GM21737 (cell line): ENCODE measurements around the gene PRSS33.

ENCODE experiments used
- ATAC-seq: cut with Tn5 transposase; IDR thresholded peaks from one replicate; pipeline ENCODE4 v1.9.1; 2021; ENCODE audit warnings: mild to moderate bottlenecking, moderate library complexity; ENCODE audit not compliant: unreplicated experiment

PRSS33 gene

GRCh38 chr16:2787406-2787805, at the start of gene PRSS33:
TSS of gene PRSS33 (minus strand) at chr16:2787560. CDS start at chr16:2786547, 1,013 bp downstream.
- no peak for ATAC-seq

- ATAC-seq, result no peak
Observed at GRCh38 chr16:2836646-2837508, 49.5 kb upstream of the PRSS33 start.

- ATAC-seq, result no peak
Observed at GRCh38 chr16:2835638-2836493, 48.5 kb upstream of the PRSS33 start.

- ATAC-seq, result no peak
Observed at GRCh38 chr16:2834968-2835367, 47.6 kb upstream of the PRSS33 start.

DNA sequence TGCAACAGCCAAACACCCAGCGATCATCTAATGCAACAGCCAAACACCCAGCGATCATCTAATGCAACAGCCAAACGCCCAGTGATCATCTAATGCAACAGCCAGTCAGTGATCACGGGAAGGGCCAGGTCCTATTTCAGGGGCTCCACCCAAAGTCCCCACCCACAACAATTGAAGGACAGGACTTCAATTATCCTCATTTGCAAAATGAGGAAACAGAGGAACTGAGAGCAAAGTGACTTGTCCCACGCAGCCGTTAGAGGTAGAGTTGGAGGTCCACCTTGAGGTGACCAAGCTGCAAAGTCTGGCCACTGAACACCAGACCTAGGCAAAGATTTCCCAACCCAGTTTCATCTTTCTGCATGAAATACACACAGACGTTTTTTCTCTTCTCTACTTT, 46.4 kb upstream of the PRSS33 start:
- ATAC-seq, result no peak

DNA sequence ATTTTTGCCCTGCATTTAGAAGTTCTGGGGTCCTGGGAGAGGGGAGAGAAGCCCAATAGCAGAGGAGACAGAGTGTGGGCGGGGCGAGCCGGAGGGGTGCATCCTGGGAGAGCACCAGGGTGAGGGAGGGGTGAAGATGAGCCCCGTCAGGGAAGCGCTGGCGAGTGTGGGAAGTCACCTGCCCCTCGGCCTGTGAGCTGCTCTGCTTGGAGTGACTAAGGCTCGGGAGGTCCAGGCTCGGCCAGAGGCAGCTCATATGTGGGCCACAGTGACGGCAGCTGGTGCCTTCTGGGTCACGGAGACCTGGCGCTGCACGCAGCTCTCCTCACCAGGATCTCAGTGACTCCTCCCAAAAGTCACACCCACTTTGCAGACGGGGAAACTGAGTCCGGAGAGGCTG, 43.8 kb upstream of the PRSS33 start:
- ATAC-seq, result no peak

DNA sequence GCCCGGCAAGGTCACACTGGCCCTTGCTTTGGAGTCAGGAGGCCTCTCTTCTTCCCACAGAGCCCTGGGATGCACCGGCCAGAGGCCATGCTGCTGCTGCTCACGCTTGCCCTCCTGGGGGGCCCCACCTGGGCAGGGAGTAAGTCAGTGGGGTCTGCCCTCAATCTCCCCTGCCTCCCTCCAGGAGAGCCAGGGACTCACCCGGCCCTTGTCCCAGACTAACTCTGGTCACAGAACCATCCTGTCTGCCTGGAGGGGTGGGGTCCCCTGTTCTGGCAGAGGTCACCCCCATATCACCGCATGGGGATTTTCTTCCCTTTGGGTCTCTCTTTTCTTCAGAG, 43.0 kb upstream of the PRSS33 start:
- no peak for ATAC-seq

DNA sequence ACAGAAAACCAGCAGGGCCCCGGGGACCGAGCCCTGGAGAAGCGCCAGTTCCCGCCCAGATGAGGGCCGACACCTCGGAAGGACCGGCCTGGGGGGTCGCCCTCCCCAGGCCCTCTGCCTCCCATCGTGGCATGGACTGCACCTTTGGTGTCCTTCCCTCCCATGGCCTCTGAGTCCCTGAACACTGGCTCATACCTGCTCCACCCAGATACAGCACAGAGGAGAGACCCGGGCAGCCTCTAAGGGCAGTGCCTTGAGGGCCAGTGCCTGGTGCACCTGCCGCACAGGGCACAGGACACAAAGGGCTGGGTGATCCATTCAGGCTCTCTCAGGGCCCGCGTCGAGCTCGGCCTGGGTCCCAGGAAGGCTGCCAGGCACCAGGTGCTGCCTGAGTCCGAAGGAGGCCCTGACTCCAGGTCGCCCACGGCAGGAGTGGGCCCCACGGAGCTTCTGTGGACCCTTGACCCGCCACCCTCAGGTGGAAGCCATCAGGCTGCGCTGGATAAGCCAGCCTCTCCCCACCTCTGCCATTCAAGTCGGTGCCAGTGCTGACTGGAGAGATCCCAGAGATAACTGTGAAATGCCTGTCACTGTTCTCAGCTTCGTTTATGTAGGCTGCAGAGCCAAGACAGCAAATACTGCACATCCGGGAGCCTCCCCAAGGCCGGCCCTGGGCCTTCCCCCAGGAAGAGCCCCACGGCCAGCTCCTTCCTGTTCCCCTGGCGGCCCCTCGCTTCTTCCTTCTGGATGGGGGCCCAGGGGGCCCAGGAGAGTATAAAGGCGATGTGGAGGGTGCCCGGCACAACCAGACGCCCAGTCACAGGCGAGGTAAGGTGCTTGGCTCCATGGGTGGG, 42.4 kb upstream of the PRSS33 start, which contains the start of gene ZG16B:
TSS of gene ZG16B (plus strand) at position 803 of the 854 bp plus-strand sequence. CDS start 139 bp downstream, outside the sequence.
- no peak for ATAC-seq

DNA sequence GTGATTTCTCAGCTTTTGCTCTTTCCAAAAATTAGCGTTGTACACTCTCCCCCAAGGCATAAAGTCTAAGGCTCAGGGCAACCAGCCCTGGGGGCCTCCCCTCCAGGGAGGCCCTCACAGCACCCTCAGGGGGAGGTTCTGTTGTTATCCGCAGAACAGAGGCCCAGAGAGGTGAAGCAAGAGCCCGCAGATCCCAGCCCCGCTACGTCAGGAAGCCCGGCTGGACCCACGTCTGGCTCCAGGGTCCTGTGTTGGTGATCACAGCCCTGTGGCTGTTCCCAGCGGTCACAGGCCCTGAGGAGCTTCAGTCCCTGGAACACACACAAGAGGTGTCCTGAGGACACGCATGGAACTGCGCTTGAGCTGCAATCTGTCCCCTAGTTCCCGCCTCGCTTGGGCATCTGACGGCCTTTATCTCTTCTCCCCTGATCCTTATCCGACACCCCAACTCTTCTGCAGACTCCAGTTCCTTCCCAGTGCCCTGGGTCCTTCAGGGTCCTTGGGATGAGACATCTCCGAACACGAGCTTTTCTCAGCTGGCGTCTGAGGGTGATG, 41.6 kb upstream of the PRSS33 start:
- ATAC-seq, result no peak

- ATAC-seq, result no peak
Observed at GRCh38 chr16:2828521-2828840, 41.1 kb upstream of the PRSS33 start.

DNA sequence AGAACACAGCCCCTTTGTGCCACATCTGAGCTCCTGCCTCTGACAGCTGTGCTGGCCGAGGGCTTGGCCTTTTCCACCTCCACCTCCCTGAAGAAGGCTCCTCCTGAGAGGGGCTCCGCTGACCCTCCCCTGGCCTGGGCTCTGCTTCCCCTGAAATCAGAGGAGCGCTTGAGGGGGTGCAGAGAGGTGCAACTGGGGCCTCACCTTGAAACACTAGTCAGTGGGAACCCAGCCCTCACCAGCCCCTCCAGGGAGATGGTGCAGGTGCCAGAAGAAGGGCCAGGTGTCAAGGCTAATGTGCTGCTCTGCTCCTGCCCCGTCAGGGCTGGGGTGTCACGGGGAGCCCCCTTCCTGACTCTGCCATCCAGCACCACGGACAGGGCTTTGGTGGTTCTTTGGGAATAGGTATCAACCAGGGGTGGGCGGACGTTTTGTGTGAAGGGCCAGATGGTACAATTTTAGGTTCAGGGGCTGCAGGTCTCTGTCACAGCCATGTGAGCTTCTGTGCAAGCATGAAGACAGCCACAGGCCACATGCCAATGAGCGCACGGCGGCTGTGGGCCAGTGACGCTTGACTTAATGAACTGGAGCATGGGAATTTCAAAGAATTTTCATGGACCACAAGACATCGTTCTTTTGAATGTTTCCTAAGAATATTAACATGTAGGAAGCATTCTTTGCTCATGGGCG, 40.6 kb upstream of the PRSS33 start:
- no peak for ATAC-seq

DNA sequence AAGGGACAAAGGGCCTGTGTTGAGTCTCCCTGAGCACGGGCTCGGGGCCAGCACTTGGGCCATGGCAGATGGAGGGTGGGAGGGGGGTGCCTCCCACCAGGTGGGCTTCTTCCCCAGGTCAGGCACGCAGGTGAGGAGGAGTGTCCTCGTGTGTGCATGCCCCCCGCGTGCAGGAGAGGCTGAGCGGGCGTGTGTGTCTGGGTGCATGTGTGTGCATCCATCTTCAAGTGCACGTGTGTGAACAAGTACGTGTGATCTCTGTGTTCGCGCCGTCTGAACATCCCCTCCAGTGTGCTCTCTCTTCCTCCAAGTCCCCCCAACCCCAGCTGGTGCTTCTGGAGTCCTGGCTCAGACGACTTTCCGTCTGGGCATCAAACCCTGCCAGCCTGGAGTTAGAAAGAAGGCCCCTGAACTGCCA, 40.0 kb upstream of the PRSS33 start:
- no peak for ATAC-seq

DNA sequence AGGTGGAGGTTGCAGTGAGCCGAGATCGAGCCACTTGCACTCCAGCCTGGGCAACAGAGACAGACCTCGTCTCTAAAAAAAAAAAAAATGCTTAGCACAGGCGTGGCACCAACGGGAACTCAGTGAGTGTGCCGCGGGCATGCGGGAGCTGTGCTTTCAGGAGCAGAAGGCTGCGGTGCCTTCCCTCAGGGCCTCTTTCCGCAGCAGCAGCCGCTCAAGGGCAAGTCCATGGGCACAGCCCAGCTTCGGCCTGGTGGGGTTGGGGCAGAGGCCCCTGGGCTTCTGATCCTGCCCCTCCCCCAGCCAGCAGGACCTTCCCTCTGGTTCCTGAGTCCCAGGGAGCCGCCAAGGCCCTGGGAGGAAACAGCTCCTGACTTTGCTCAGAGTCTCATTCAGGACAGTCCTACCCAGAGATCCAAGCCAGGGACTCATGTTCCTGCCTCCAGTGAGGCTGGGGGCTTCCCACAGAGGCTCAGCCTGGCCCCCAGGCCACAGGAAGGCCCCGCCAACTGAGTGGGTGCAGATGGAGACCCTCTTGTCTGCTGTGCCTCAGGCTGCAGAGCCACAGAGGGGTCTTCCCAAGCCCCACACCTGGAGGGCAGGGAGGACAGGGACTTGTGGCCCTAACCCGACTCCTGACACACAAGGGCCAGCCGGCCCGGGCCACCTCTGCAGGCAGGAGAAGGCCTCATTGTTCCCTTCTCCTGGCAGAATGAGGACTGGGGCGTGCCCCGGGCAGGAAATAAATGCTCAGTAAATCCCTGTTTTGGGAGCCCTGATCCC, 39.4 kb upstream of the PRSS33 start:
- no peak for ATAC-seq

DNA sequence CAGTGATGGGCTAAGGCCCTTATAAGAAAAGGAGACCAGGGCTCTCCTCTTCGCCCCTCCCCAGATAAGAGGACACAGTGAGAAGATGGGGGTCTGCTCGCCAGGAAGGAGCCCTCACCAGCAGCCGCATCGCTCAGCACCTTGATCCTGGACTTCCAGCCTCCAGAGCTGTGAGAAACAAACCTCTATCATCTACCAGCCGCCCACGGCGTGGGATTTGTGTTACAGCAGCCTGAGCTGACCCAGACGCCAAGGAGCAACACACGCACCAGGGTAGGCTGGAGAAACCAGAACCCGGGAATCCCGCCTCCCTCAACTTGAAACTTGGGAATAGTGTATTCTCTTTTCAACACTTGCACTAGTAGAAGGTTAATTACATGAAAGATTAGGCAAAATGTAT, 38.5 kb upstream of the PRSS33 start:
- ATAC-seq, result no peak

DNA sequence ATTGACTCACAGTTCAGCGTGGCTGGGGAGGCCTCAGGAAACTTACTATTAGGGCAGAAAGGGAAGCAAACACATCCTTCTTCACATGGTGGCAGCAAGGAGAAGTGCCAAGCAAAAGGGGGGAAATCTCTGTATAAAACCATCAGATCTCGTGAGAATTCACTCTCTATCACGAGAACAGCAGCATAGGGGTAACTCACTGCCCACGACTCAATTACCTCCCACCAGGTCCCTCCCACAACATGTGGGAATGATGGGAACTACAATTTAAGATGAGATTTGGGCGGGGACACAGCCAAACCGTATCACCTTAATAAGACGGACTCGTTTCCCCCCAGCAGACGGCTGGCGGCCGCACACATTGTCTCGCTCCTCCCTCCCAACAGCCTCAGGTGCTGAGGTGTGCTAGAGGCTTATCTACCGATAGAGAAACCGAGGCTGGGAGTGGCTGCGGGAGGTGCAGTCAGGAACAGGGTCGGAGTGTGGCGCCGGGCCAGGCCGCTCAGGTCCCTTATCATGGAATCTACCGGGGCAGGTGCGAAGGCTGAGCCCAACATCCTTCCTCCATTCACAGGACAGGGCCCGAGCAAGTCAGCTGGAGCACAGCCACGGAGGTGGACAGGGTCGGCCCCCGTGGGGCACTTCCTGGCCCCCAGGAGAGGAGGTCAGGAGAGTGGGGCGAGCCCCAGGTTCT, 37.8 kb upstream of the PRSS33 start:
- ATAC-seq, result no peak

DNA sequence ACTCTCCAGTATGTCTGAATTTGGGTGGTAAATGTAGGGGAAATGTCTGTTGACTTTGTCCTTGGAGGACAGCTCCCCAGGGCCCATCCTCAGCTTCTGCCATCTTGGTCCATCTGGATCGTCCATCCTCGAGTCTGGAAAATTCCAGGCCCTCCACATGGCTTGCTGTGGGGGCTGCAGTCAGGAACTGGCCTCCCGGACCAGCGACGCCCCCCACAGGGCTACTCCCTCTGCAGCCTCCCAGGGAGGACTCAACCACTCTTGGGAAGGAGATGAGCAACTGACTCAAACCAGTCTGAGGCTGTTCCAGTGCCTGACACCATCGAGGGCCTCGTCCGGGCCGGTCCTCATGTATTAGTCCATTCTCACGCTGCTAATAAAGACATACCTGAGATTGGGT, 37.3 kb upstream of the PRSS33 start:
- ATAC-seq, result no peak

DNA sequence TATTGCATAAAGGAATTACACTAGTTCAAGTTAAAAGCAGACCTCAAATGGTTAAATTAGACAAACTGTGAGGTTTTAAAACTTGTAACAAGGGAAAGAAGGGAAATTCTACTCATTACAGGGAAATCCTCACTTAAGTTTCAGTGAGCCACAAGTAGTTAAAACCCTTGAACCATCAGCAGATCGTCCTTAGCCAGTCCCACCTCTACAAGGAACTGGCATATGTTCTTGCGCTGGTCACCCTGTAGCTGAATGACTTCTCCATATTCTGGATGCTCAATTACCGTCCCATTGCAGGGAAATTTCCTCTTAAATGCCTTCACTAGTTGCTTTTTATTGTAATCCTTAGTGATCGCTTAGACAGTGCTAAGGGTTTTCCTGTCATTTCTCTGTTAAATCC, 35.1 kb upstream of the PRSS33 start:
- no peak for ATAC-seq

GRCh38 chr16:2822158-2822495, 34.8 kb upstream of the PRSS33 start:
- no peak for ATAC-seq
